HG03139 (cell line): ENCODE results near the gene NAT16.
"Not testable (repeated sequence)": the region's sequence is repeated elsewhere in the genome, so short reads cannot be mapped to it uniquely, and the experiment has no call there.

Experiments used
- ATAC-seq: cut with Tn5 transposase; IDR thresholded peaks from one replicate; pipeline ENCODE4 v1.9.1; 2021; ENCODE audit not compliant: unreplicated experiment

Gene NAT16

GRCh38 chr7:101161692-101162471 lies 18.2 kb downstream of the NAT16 start:
- no peak for ATAC-seq

GRCh38 chr7:101160910-101161309 lies 19.2 kb downstream of the NAT16 start:
- ATAC-seq: no peak

GRCh38 chr7:101159696-101160674 lies 20.1 kb downstream of the NAT16 start:
- ATAC-seq: no peak

- no peak for ATAC-seq
Measured at GRCh38 chr7:101156866-101157589, 23.1 kb downstream of the NAT16 start.

GRCh38 chr7:101156277-101156676 lies 23.8 kb downstream of the NAT16 start:
- ATAC-seq: no peak

- ATAC-seq: no peak
Measured at GRCh38 chr7:101155303-101155702, 24.8 kb downstream of the NAT16 start.

GRCh38 chr7:101154693-101155102 lies 25.4 kb downstream of the NAT16 start:
- no peak for ATAC-seq

- ATAC-seq: peak; percentile 49
Measured at GRCh38 chr7:101153969-101154692, 26.0 kb downstream of the NAT16 start, which contains the start of gene AP1S1. Gene AP1S1 (plus strand): TSS chr7:101154476. CDS start chr7:101154515, 39 bp downstream.

GRCh38 chr7:101151908-101152651 lies 28.0 kb downstream of the NAT16 start:
- ATAC-seq: no peak

GRCh38 chr7:101140746-101141382 lies 39.2 kb downstream of the NAT16 start:
- no peak for ATAC-seq

GRCh38 chr7:101140339-101140699 lies 39.8 kb downstream of the NAT16 start:
- ATAC-seq: no peak

GRCh38 chr7:101138213-101138870 lies 41.8 kb downstream of the NAT16 start:
- no peak for ATAC-seq

- ATAC-seq: no peak
Measured at GRCh38 chr7:101137651-101138212, 42.4 kb downstream of the NAT16 start.

GRCh38 chr7:101134399-101134980 lies 45.6 kb downstream of the NAT16 start:
- no peak for ATAC-seq

- no peak for ATAC-seq
Measured at GRCh38 chr7:101133621-101134398, 46.3 kb downstream of the NAT16 start.

GRCh38 chr7:101132626-101133600 lies 47.2 kb downstream of the NAT16 start:
- ATAC-seq: not testable (repeated sequence)
